HepG2 (cell line): Measurements from ENCODE around the gene RRAD.

ENCODE experiments used
- ATF6 ChIP-seq: sonication (generic); formaldehyde crosslinking; conservative IDR thresholded peaks from 2 replicates; pipeline ENCODE4 v1.4.0; 2020; ENCODE audit warnings: missing genetic modification reagents
- CBX1 ChIP-seq: IDR thresholded peaks from one replicate; pipeline ENCODE4 v1.6.1; 2016; ENCODE audit warnings: antibody characterized with exemption, low read depth
- CTCF ChIP-seq: sonication (generic); formaldehyde crosslinking; IDR thresholded peaks from 2 replicates; pipeline ENCODE4 v1.5.0; 2020; ENCODE audit warnings: mild to moderate bottlenecking, missing genetic modification reagents, moderate library complexity
- ETV6 ChIP-seq: sonication (generic); formaldehyde crosslinking; conservative IDR thresholded peaks from 2 replicates; pipeline ENCODE4 v1.4.0; 2020; ENCODE audit warnings: missing genetic modification reagents
- GABPA ChIP-seq, 2 experiments: IDR thresholded peaks; 2 replicates each; pipeline ENCODE4 v1.6.1; 2011 to 2016; ENCODE audit warnings: low read depth in 2 of 2, low read length in 1 of 2, missing biosample characterization in 1 of 2, missing genetic modification characterization in 1 of 2
- MNT ChIP-seq: fragments of 450-650 bp; IDR thresholded peaks from 2 replicates; pipeline ENCODE4 v1.6.1; 2016
- MYC ChIP-seq: sonication (generic); formaldehyde crosslinking; IDR thresholded peaks from 2 replicates; pipeline ENCODE4 v1.9.0; 2021; ENCODE audit warnings: missing genetic modification reagents, borderline replicate concordance
- NCOR1 ChIP-seq: fragments of 200-600 bp; sonication (generic); IDR thresholded peaks from 2 replicates; pipeline ENCODE4 v1.7.0; 2017; ENCODE audit warnings: antibody characterized with exemption, low read length, borderline replicate concordance
- SRSF9 ChIP-seq: fragments of 200-400 bp; formaldehyde crosslinking; IDR thresholded peaks from 2 replicates; pipeline ENCODE4 v1.6.1; 2018; ENCODE audit warnings: borderline replicate concordance, mild to moderate bottlenecking, low read depth, low read length; ENCODE audit not compliant: insufficient read depth, poor library complexity, severe bottlenecking
- YY1 ChIP-seq: IDR thresholded peaks from 2 replicates; pipeline ENCODE4 v1.6.1; 2011; ENCODE audit warnings: low read length, low read depth, moderate library complexity, mild to moderate bottlenecking; ENCODE audit not compliant: insufficient read depth, insufficient replicate concordance
- ZBTB43 ChIP-seq: sonication (generic); formaldehyde crosslinking; conservative IDR thresholded peaks from 2 replicates; pipeline ENCODE4 v1.4.0; 2020; ENCODE audit warnings: missing genetic modification reagents
- ZNF20 ChIP-seq: sonication (generic); formaldehyde crosslinking; IDR thresholded peaks from 2 replicates; pipeline ENCODE4 v1.4.0; 2020; ENCODE audit warnings: mild to moderate bottlenecking, moderate library complexity, missing genetic modification reagents
- ZNF704 ChIP-seq: sonication (generic); formaldehyde crosslinking; IDR thresholded peaks from 2 replicates; pipeline ENCODE4 v1.8.1; 2023; ENCODE audit warnings: mild to moderate bottlenecking, inconsistent platforms, moderate library complexity, missing genetic modification reagents, borderline replicate concordance

GRCh38 chr16:66944054-66944441, 18.7 kb upstream of the RRAD start:
- TF ChIP-seq SRSF9 (no peak), MYC (CRISPR knock-in tag) (no peak), CTCF (no peak), NCOR1 (no peak), MNT (no peak), ETV6 (CRISPR knock-in tag) (no peak), ZNF704 (CRISPR knock-in tag) (no peak), ATF6 (CRISPR knock-in tag) (no peak), CBX1 (no peak), ZBTB43 (no peak), YY1 (no peak), GABPA (IDR thresholded peaks at IDR 0.05; ENCODE audit: low read depth, low read length) (no peak), GABPA (CRISPR knock-in tag; IDR thresholded peaks at IDR 0.05; ENCODE audit: low read depth) (no peak), ZNF20 (CRISPR knock-in tag) (no peak)
